Effector memory CD4-positive, alpha-beta T cell (primary cell): ENCODE results near the gene TMEM109.

ENCODE experiments used
- DNase-seq, 3 donors: peaks; one replicate each; pipeline ENCODE4 v3.0.0-alpha.2; 2020
- H3K27ac ChIP-seq: 2 replicates; pipeline ENCODE4 v1.7.0; 2013; ENCODE audit warnings: mild to moderate bottlenecking, low read length, moderate library complexity; ENCODE audit not compliant: insufficient read depth, poor library complexity, severe bottlenecking
- H3K27me3 ChIP-seq: replicated peaks from 2 replicates; pipeline ENCODE4 v1.7.0; 2013; ENCODE audit warnings: mild to moderate bottlenecking, low read length; ENCODE audit not compliant: insufficient read depth, control insufficient read depth, poor library complexity, severe bottlenecking
- H3K36me3 ChIP-seq: 2 replicates; pipeline ENCODE4 v1.7.0; 2013; ENCODE audit warnings: mild to moderate bottlenecking, low read length, moderate library complexity; ENCODE audit not compliant: control insufficient read depth, insufficient read depth
- H3K4me1 ChIP-seq: 2 replicates; pipeline ENCODE4 v1.7.0; 2013; ENCODE audit warnings: low read length, mild to moderate bottlenecking; ENCODE audit not compliant: control insufficient read depth, insufficient read depth, poor library complexity, severe bottlenecking
- H3K4me3 ChIP-seq: 2 replicates; pipeline ENCODE4 v1.7.0; 2013; ENCODE audit warnings: low read length, low read depth, mild to moderate bottlenecking; ENCODE audit not compliant: insufficient read depth, poor library complexity, severe bottlenecking
- H3K9me3 ChIP-seq: 2 replicates; pipeline ENCODE4 v1.7.0; 2013; ENCODE audit warnings: mild to moderate bottlenecking, low read length, moderate library complexity; ENCODE audit not compliant: control insufficient read depth

TMEM109 gene

DNA sequence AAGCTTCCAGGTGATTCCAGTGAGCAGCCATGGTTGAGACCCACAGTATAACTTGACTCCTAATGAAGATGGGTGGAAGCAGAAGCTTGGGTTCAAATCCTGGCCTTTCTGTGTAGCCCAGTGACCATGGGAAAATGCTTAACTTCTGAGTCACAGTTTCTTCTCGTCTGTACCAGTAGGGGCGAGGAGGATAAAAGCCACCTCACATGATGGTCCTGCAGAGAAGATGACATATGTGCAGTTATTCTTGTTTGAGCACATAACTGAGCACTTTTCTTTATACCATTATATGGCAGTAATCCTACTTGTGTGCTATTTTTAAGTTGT lies 4.9 kb downstream of the TMEM109 start:
- no peak overlapping the region for H3K27ac ChIP-seq
- no peak for DNase-seq
- peaks cover 17% of the 10 kb centered on the region for H3K4me1 ChIP-seq
- H3K9me3 ChIP-seq: no peaks in the 10 kb centered on the region
- no peak overlapping the region for H3K4me3 ChIP-seq
- H3K36me3 ChIP-seq: peaks cover 39% of the 10 kb centered on the region
- peaks cover 4% of the 10 kb centered on the region for H3K27me3 ChIP-seq

DNA sequence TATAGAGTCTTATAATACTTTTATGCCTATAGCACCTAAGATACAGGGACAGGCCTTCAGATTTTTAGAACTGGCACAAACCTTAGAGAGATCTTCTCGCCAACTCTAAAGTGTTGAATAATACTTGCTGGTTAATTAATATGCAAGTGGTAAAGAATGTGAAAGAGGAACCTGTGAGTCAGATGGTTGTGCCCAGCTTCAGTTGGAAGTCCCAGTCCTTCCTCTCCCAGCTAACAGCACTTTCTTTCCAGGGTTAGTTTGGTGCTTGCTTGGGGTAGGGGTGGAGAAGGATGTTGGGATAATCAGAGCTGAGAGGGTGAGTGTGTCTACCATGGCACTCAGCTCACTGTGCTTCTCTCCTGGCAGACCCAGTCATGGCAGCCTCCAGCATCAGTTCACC lies 5.4 kb downstream of the TMEM109 start:
- peaks cover 20% of the 10 kb centered on the region for H3K4me1 ChIP-seq
- no peak for DNase-seq
- peaks cover 9% of the 10 kb centered on the region for H3K27me3 ChIP-seq
- H3K9me3 ChIP-seq: no peaks in the 10 kb centered on the region
- no peak overlapping the region for H3K4me3 ChIP-seq
- H3K36me3 ChIP-seq: peaks cover 39% of the 10 kb centered on the region
- no peak overlapping the region for H3K27ac ChIP-seq

DNA sequence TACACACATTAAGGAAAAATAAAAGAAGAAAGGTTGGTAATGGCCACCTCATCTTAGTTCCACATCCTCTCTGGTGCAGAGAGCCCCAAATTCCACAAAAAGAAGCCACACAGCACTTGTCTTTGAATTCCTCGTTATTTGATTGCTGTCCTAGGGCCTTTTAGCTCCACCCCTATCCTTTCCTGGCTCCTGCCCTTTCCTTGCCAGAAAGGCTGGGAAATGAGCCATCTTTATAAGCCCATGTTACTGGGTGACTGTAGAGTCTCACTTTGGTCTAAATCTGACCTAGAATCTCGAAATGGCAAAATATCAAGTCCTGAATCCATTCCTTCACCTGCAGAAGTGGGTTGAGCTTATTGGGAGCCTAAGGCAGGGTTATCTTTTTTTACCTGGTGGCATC lies 6.0 kb downstream of the TMEM109 start:
- Histone ChIP-seq H3K27me3 (peaks cover 15% of the 10 kb centered on the region), H3K36me3 (peaks cover 39% of the 10 kb centered on the region), H3K4me1 (peaks cover 20% of the 10 kb centered on the region), H3K9me3 (no peaks in the 10 kb centered on the region), H3K27ac (no peak overlapping the region), H3K4me3 (no peak overlapping the region)
- DNase-seq: no peak

DNA sequence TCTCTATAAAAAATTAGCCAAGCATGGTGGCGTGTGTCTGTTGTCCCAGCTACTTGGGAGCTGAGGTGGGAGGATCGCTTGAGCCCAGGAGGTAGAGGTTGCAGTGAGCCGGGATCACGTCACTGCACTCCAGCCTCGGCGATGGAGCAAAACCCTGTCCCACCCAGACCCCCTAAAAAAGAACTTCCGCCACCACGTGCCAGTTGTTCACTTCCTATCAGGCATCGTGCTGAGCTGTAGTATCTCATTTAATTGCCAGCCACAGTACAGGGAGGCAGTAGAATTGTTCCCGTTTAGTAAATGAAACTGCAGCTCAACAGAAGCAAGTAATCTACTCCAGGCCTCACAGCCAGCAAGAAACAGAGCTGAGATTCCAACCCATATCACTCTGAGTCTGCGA lies 7.3 kb downstream of the TMEM109 start:
- Histone ChIP-seq H3K27me3 (peaks cover 20% of the 10 kb centered on the region), H3K4me3 (no peak overlapping the region), H3K9me3 (no peaks in the 10 kb centered on the region), H3K4me1 (peaks cover 15% of the 10 kb centered on the region), H3K27ac (no peak overlapping the region), H3K36me3 (peaks cover 39% of the 10 kb centered on the region)
- DNase-seq: no peak

- peaks cover 20% of the 10 kb centered on the region for H3K27me3 ChIP-seq
- H3K36me3 ChIP-seq: peaks cover 39% of the 10 kb centered on the region
- no peak for DNase-seq
- H3K27ac ChIP-seq: no peak overlapping the region
- no peaks in the 10 kb centered on the region for H3K9me3 ChIP-seq
- H3K4me3 ChIP-seq: no peak overlapping the region
- peaks cover 15% of the 10 kb centered on the region for H3K4me1 ChIP-seq
Observed at GRCh38 chr11:60921777-60922335, 7.9 kb downstream of the TMEM109 start.

- Histone ChIP-seq H3K9me3 (no peaks in the 10 kb centered on the region), H3K4me1 (peaks cover 15% of the 10 kb centered on the region), H3K36me3 (peaks cover 39% of the 10 kb centered on the region), H3K4me3 (no peak overlapping the region), H3K27ac (no peak overlapping the region), H3K27me3 (peaks cover 20% of the 10 kb centered on the region)
- DNase-seq: no peak
Observed at GRCh38 chr11:60922906-60923305, 8.9 kb downstream of the TMEM109 start.

GRCh38 chr11:60923326-60923725 lies 9.4 kb downstream of the TMEM109 start:
- H3K27me3 ChIP-seq: peaks cover 20% of the 10 kb centered on the region
- peaks cover 39% of the 10 kb centered on the region for H3K36me3 ChIP-seq
- H3K4me3 ChIP-seq: no peak overlapping the region
- peaks cover 15% of the 10 kb centered on the region for H3K4me1 ChIP-seq
- H3K9me3 ChIP-seq: no peaks in the 10 kb centered on the region
- no peak for DNase-seq
- no peak overlapping the region for H3K27ac ChIP-seq

DNA sequence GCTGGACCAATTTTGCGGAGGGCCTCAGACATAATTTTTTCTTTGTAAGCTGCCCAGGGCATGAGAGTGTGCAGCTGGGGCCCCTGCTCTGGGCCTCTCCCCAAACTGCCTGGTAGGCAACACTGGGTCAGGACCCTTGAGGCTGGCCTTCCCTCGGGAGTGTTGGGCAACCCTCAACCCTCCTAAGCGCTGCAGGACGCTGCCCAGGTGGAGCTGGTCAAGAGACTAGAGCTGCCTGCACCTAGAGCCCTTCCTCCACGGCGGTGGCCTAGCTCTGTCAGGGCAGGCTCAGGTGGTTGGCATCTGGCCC lies 9.8 kb downstream of the TMEM109 start:
- H3K4me1 ChIP-seq: peaks cover 15% of the 10 kb centered on the region
- peaks cover 39% of the 10 kb centered on the region for H3K36me3 ChIP-seq
- no peak overlapping the region for H3K27ac ChIP-seq
- H3K4me3 ChIP-seq: no peak overlapping the region
- no peaks in the 10 kb centered on the region for H3K9me3 ChIP-seq
- DNase-seq: no peak
- H3K27me3 ChIP-seq: peaks cover 20% of the 10 kb centered on the region

DNA sequence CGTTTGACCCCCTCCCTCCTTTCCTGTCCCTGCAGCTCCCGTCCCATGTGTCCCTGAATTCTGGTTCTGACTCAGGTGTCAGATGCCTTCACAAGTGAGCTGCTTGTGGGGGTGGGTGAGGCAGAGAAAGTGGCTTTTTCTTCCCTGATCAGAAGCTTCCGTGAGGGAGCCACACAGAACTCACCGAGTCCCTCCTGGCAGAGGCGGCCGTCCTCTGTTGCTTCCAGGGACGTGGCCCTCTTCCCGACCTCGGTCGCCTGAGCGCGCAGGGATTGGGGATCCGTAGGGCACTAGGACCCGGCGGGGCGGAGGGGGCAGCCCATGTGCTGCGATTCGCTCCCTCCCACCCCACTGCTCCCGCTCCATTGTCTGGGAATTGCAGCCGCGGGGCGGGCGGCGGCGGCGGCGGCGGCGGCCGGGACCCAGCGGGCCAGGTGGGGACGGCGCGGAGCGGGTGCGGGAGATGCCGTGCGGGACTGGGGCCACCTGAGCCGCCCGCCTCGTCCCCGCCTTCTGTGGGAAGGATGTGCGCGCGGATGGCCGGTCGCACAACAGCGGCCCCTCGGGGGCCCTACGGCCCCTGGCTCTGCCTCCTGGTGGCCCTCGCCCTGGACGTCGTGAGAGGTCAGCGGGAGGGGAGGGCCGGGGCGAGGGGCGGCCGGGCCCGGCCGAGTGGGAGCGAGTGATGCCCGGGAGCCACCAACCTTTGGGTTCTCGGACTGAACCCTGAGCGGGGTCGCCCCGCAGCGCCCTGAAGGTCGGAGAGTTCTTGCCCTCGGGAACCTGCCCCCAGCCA lies 10.3 kb downstream of the TMEM109 start, which contains the start of gene TMEM132A:
Gene TMEM132A (plus strand): TSS at position 351 of the 796 bp plus-strand sequence. CDS start 174 bp downstream, at position 525.
- Histone ChIP-seq H3K4me3 (peak within 1 kb of the TSS; percentile 51), H3K9me3 (no peaks in the 10 kb centered on the region), H3K27me3 (peaks cover 20% of the 10 kb centered on the region), H3K4me1 (peaks cover 15% of the 10 kb centered on the region), H3K27ac (no peak within 1 kb of the TSS), H3K36me3 (peaks cover 38% of the 10 kb centered on the region)
- no peak for DNase-seq

- DNase-seq: no peak
- Histone ChIP-seq H3K27ac (no peak overlapping the region), H3K4me3 (peak overlapping the region; percentile 51), H3K36me3 (peaks cover 29% of the 10 kb centered on the region), H3K27me3 (peaks cover 20% of the 10 kb centered on the region), H3K4me1 (peaks cover 15% of the 10 kb centered on the region), H3K9me3 (no peaks in the 10 kb centered on the region)
Observed at GRCh38 chr11:60924906-60925853, 11.2 kb downstream of the TMEM109 start.
